ENCODE data around the gene PTPRK.

PTPRK gene

GRCh38 chr6:128520436-128521281 lies at the start of gene PTPRK:
Gene PTPRK (minus strand): TSS chr6:128520599. CDS start chr6:128520358, 241 bp downstream.
- DNase-seq (ENCODE audit: low read depth in 4 of 4, low spot score in 1 of 4) = peak; percentile 74 to 86 (median 82)

DNA sequence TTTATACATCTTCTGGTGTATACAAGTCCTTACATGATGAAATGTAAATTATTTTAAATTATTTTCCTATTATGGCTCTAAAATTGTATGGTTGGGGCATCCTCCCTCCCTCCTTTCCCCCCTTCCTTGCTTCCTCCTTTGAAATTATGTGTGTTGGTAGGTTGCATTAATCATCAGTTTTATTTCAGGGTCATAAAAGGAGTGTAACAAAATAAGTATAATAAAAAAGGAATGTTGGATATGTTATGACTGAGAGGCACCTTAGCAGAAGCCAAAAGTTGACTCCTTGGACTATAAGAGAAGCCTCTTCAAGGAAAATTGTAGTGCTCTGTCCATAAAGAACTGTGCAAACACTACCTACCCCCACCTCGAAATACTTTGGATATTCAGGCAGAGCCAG lies 46.6 kb upstream of the PTPRK start:
- no peak for DNase-seq (ENCODE audit: low read depth in 4 of 4, low spot score in 1 of 4)

DNA sequence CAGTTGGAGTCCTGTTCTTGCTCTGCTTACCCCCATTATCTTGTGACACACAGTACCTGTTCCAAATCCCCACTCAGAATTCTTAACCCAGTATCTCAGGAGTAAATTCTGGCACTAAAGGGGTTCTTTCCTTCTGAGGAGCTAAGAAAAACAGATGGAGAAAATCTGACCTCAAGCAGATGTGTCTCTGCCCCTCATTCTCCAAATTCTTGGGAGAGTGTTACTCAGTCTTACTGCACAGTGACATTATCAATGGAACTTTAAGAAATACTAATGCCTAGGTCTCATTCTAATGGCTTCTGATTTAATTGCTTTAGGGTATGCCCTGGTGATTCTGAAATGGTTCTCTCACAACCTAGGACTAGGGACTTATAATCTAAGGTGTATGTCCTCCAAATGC lies 40.6 kb upstream of the PTPRK start:
- no peak for DNase-seq (ENCODE audit: low read depth in 4 of 4, low spot score in 1 of 4)

- no peak for DNase-seq (ENCODE audit: low read depth in 4 of 4, low spot score in 1 of 4)
Observed at GRCh38 chr6:128558924-128559323, 38.5 kb upstream of the PTPRK start.

DNA sequence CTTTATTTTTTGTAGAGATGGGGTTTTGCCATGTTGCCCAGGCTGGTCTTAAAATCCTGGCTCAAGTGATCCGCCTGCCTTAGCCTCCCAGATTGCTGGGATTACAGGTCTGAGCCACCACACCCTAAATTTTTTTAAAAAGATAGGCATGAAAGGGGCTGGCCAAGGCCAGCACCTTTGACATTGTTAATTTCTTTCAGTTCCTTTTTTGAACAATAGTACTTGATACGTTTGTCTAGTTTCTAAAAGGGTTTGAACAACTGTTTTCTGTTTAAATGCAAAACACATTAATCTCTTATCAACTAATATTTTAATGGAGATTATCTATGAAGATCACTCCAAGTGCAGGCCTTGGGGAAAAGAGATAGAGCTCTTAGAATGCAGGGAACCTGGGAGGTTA lies 37.6 kb upstream of the PTPRK start:
- DNase-seq (ENCODE audit: low read depth in 4 of 4, low spot score in 1 of 4) = no peak

DNA sequence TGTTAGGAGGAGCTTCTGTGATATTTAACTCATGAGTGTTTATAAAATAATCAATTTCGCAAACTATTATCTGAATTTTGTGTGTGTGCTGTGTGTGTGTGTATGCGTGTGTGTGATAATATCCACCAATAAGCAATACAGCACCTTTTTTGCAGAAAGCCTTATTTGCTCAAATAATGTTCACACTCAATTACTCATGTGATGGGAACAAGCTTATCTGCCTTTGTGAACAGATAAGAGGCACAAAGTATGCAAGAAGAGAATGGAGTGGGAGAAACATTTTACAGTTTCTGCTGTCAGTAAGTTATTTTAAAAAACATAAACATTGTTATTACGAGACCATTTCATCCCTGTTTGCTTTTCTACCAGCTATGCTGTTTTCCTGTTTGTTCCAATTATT lies 36.7 kb upstream of the PTPRK start:
- no peak for DNase-seq (ENCODE audit: low read depth in 4 of 4, low spot score in 1 of 4)

GRCh38 chr6:128554302-128554701 lies 33.9 kb upstream of the PTPRK start:
- no peak for DNase-seq (ENCODE audit: low read depth in 4 of 4, low spot score in 1 of 4)

- no peak for DNase-seq (ENCODE audit: low read depth in 4 of 4, low spot score in 1 of 4)
Observed at GRCh38 chr6:128541261-128541660, 20.9 kb upstream of the PTPRK start.

DNA sequence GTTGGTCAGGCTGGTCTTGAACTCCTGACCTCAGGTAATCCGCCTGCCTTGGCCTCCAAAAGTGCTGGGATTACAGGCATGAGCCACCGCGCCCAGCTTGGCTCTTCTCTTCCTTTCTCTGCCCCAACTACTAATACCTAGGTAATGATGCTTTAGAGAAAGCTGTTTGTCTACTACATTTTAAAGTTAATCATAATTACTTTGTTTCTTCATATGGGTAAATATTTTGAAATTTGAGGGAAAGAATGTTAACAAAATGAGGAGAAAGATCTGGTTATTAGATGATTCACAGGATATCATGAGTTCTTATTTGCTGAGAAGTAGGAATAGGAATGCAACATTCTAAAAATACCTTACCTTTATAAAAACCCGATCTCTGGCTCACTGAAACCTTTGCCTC lies 18.4 kb upstream of the PTPRK start:
- no peak for DNase-seq (ENCODE audit: low read depth in 4 of 4, low spot score in 1 of 4)

GRCh38 chr6:128532827-128533226 lies 12.4 kb upstream of the PTPRK start:
- DNase-seq (ENCODE audit: low read depth in 4 of 4, low spot score in 1 of 4) = no peak

DNA sequence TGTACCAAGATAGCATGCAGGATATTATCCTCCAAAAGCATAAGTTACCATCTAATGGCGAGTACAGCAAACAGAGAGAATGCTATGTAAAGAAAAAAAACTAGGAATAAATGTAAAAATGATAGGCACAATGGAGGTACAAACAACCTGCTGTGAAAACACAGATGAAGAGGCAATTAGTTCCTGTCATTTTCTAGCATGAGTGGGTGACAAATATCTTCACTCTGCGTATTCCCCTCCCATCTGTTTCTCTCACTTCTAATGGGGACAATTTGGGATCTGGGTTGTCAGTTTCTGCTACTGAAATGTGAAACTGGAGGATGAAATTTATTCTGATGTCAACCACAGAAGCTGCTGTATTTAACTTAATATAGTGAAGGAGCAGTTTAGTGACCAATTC lies 11.7 kb upstream of the PTPRK start:
- no peak for DNase-seq (ENCODE audit: low read depth in 4 of 4, low spot score in 1 of 4)

- no peak for DNase-seq (ENCODE audit: low read depth in 4 of 4, low spot score in 1 of 4)
Observed at GRCh38 chr6:128531696-128532095, 11.3 kb upstream of the PTPRK start.

GRCh38 chr6:128528241-128528640 lies 7.8 kb upstream of the PTPRK start:
- no peak for DNase-seq (ENCODE audit: low read depth in 4 of 4, low spot score in 1 of 4)

DNA sequence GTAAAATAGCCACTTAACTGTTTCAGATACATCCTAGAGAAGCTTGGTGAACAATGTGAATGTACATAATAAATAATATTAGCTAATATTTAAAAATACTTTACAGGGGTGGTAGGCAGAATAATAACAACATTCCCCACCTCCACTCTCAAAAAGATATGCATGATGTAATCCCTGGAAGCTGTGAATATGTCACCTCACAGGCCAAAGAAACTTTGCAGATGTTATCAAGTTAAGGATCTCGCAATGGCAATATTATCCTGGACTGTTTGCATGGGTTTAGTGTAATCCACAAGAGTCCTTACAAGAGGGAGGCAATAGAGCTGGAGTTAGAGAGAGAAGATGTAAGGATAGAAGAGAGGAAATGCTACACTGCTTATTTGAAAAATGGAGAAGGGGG lies 7.0 kb upstream of the PTPRK start:
- DNase-seq (ENCODE audit: low read depth in 4 of 4, low spot score in 1 of 4) = no peak

DNA sequence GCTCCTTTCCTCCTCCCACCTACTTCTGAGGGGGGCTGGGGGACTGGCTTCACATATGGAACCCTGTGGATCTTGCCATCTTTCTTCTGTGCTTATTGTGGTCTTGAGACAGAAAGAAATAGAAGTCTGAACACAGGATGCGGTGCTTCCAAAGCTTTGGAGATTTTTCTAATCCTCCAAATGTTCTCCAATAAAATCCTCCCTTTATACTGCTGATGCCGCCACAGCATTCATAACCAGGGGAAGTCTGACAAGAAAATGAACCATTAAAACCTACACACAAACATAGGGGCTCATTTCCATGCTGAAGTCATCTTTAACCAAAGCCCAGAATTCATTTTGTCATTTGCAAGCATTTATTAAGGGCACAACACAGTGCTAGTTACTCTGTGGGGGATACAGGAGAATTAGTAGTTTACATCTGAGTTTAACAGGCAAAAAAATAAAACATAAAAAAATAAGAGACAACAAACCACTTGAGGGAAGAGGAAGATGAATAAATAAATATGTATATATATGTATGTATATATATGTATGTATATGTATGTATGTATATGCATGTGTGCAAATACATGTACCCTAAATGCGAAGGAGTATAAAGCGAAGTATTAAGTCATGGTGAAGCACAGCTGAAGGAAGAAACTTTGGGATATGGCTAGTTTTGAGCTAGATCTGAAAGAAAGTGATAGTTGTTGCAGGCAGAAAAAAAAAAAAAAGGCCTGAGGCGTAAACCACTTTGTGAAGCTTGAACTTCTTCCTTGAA lies 5.9 kb upstream of the PTPRK start:
- DNase-seq (ENCODE audit: low read depth in 4 of 4, low spot score in 1 of 4) = no peak

DNA sequence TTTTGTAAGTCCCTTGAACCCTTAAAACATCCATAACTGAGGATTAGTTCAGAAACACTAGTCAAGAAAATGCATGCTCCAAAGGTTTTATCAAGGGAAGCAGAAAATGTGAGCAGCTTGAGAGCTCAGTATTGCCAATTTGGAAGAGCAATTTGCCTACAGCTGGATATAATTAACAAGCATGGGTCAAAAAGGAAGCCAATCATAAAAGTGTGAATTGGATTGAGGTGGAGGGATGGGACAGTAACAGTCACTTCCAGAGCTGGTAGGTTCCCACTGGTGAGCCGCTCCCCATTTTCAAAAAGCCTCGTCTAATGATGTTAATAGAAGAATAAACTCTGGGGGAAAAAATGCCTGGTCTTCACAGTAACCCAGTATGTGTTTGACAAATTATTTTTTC lies 5.0 kb upstream of the PTPRK start:
- no peak for DNase-seq (ENCODE audit: low read depth in 4 of 4, low spot score in 1 of 4)

DNA sequence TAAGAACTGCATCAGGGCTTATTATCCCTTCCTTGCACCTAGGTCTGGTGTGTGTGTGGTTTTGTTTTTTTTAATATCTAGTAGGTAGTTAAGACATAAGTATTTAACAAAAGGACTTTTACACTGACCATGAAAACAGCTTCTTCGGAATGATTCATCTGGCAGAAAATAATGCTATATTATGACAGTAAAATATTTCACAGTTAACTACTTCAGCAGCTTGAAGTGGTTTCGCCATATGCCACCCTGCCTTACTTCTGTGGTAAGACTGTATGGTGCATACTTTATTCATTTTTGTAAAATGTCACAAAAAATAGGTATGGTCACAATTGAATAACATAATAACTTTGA lies 858 bp upstream of the PTPRK start:
- DNase-seq (ENCODE audit: low read depth in 4 of 4, low spot score in 1 of 4) = no peak

- DNase-seq (ENCODE audit: low read depth in 4 of 4, low spot score in 1 of 4) = peak in 1 of 4 experiments; percentile 3
Observed at GRCh38 chr6:128519931-128520435, 416 bp downstream of the PTPRK start.

- DNase-seq (ENCODE audit: low read depth in 4 of 4, low spot score in 1 of 4) = peak in 2 of 4 experiments; percentile 7 to 11
Observed at GRCh38 chr6:128519132-128519930, 1.1 kb downstream of the PTPRK start.

- DNase-seq (ENCODE audit: low read depth in 4 of 4, low spot score in 1 of 4) = peak in 1 of 4 experiments; percentile 7
Observed at GRCh38 chr6:128518434-128519131, 1.8 kb downstream of the PTPRK start.

DNA sequence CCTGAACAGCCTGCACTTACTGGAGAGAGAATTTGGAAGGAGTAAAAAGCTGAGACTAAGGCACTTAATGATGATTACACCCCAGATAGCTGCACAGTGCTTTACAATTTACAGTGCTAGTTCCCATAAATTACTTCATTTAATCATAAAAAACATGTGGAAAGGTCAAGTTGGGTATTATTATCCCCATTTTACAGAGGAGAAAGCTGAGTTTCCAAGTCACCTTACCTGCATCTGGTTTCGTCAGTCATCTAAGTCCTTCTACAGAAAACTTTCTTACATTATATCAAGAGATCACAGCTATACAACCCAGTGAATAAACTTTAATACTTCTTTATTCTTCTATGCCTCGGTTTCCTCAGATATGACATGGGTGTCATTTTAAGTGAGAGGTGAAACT lies 3.3 kb downstream of the PTPRK start:
- no peak for DNase-seq (ENCODE audit: low read depth in 4 of 4, low spot score in 1 of 4)
